Measurements from ENCODE around the gene CD9.

DNA sequence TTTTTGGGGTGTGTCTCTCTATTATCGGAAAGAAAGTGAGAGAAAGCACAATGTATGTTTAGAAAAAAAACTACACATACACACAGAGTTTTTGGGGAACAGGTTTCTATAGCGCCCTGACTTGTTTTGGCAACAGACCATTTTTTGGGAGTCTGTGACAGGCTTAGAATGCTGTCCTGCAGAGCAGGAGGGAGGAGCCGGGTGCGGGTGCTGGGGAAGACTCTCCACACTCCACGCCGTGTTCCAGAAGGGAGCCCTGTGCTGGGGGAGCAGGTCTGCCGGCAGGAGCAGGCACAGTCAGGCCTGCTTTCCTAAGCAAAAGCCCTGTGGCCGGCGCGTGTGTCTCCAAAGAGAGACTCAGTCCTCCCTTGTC, 26.5 kb downstream of the CD9 start:
- no peak for TF ChIP-seq CTCF (IDR thresholded peaks at IDR 0.05)
- no peak for TF ChIP-seq EZH2 (IDR thresholded peaks at IDR 0.05; ENCODE audit: borderline replicate concordance, insufficient read depth, low read depth, low read length, poor library complexity, severe bottlenecking)

Measured in B cell (primary cell).